SIG-M5 treated with dmso at 0.1 percent for 504 hours (cell line): ENCODE results near the gene FAM98C.
"Not testable (repeated sequence)": the region's sequence is repeated elsewhere in the genome, so short reads cannot be mapped to it uniquely, and the experiment has no call there.

Experiments
- DNase-seq: peaks from one replicate; lab custom pipeline; 2025; ENCODE audit not compliant: unreplicated experiment; lab: John Stamatoyannopoulos, UW

The FAM98C gene

GRCh38 chr19:38402967-38403674, at the start of gene FAM98C:
Gene FAM98C, plus strand, starts transcription at chr19:38403093. Its CDS starts 61 bp downstream, at chr19:38403154.
- peak; percentile 93 for DNase-seq

- no peak for DNase-seq
Observed at GRCh38 chr19:38355728-38356725, 46.9 kb upstream of the FAM98C start.

- no peak for DNase-seq
Observed at GRCh38 chr19:38358071-38358470, 44.8 kb upstream of the FAM98C start.

GRCh38 chr19:38359242-38360021, 43.5 kb upstream of the FAM98C start:
- no peak for DNase-seq

- DNase-seq, result no peak
Observed at GRCh38 chr19:38360351-38360750, 42.5 kb upstream of the FAM98C start.

- no peak for DNase-seq
Observed at GRCh38 chr19:38360839-38361631, 41.9 kb upstream of the FAM98C start.

- DNase-seq, result peak; percentile 75
Observed at GRCh38 chr19:38361633-38362075, 41.2 kb upstream of the FAM98C start.

- peak; percentile 67 for DNase-seq
Observed at GRCh38 chr19:38362076-38362945, 40.6 kb upstream of the FAM98C start.

GRCh38 chr19:38362946-38363688, 39.8 kb upstream of the FAM98C start:
- DNase-seq, result not testable (repeated sequence)

GRCh38 chr19:38367041-38367440, 35.9 kb upstream of the FAM98C start:
- no peak for DNase-seq

- DNase-seq, result no peak
Observed at GRCh38 chr19:38369584-38369983, 33.3 kb upstream of the FAM98C start.

GRCh38 chr19:38370299-38370698, 32.6 kb upstream of the FAM98C start:
- no peak for DNase-seq

- no peak for DNase-seq
Observed at GRCh38 chr19:38371081-38371480, 31.8 kb upstream of the FAM98C start.

GRCh38 chr19:38373907-38374331, 29.0 kb upstream of the FAM98C start:
- no peak for DNase-seq

- peak; percentile 99 for DNase-seq
Observed at GRCh38 chr19:38374332-38375097, 28.4 kb upstream of the FAM98C start, which contains the start of gene PSMD8. Gene PSMD8, plus strand, starts transcription at chr19:38374571. Its CDS starts 31 bp downstream, at chr19:38374602.

GRCh38 chr19:38375098-38375493, 27.8 kb upstream of the FAM98C start:
- DNase-seq, result no peak

- DNase-seq, result no peak
Observed at GRCh38 chr19:38375748-38376147, 27.1 kb upstream of the FAM98C start.

- DNase-seq, result no peak
Observed at GRCh38 chr19:38376576-38376975, 26.3 kb upstream of the FAM98C start.
